ENCODE results near the gene LRMDA. TPM values are rescaled to one million over a fixed set of nuclear protein-coding genes. Genes with fewer than 3 reads are reported as not detected.

The LRMDA gene
- total and polyA plus RNA-seq, 2 of the 13 experiments (the other 11 are each of a cell fraction or from before 2014, with no cell fraction given) = 13.4 to 22.0 TPM

DNA sequence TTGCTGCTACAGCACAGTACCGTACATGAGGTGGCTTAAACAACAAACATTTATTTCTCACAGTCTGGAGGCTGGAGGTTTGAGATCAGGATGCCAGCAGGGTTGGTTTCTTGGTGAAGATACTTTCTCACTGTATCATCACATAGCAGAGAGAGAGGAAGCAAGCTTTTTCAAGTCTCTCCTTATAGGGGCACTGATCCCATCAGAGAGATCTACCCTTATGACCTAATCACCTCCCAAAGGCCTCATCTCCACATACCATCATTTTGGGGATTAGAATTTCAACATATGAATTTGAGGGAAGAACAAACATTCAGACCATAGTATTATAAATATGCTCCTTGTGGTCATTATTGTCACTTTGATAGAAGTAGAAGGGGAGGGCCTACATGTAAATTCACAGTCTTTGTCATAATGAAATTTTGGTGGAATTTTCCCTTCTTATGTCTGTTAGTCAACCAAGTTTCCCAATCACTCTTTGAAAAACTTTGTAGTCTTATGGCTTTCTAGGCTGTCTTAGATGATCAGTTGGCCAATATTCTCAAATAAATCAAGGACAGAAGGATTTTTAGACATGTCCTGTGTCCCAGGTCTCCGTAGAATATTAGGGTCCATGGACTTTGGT lies 606.2 kb downstream of the LRMDA start:
- H3K9ac ChIP-seq (ENCODE audit: insufficient read depth, low read depth, low read length) = no peak overlapping the region
- no peaks in the 10 kb centered on the region for H4K20me1 ChIP-seq (ENCODE audit: insufficient read depth, low read length)
- H3K27me3 ChIP-seq (ENCODE audit: control insufficient read depth in 1 of 2, insufficient read depth in 2 of 2, low read length in 2 of 2) = no peaks in the 10 kb centered on the region; a peak in 1 of 5 replicates
- CTCF ChIA-PET (ENCODE audit: low intra/inter-chr PET ratio, low total read pairs) = no interaction called here
- 93% methylated on average over 2 of the region's 2 CpGs for WGBS (ENCODE audit: low lambda C conversion rate)
- no peak for DNase-seq (ENCODE audit: low spot score)
- H3K4me1 ChIP-seq (ENCODE audit: insufficient read depth, low read length) = peaks cover 44% of the 10 kb centered on the region
- H3K36me3 ChIP-seq (replicated peaks in 1 of 2; ENCODE audit: control insufficient read depth in 1 of 2, insufficient read depth in 2 of 2, low read length in 2 of 2) = no peaks in the 10 kb centered on the region; a peak in 3 of 5 replicates
- no peak overlapping the region for H3K4me3 ChIP-seq (replicated peaks in 1 of 3; ENCODE audit: insufficient read depth in 1 of 3, low read depth in 2 of 3, low read length in 3 of 3)
- ATAC-seq = no peak
- peaks cover 8% of the 10 kb centered on the region for H3K79me2 ChIP-seq (ENCODE audit: insufficient read depth, low read length)
- in situ Hi-C loops (cut with HindIII; ENCODE audit: extremely low pct_ligation_motif_present, low pct_unique_long_range_greater_than_20kb) (loop anchor here (10.0 kb wide), 2 partner anchors 263 to 643 kb away; no protein-coding TSS in a partner anchor), intact Hi-C loops (cut with micrococcal nuclease; ENCODE audit: unreplicated experiment) (loop anchor here (2.0 to 5.0 kb wide), 2 partner anchors 125 to 637 kb away; partner anchors contain the start of gene ZNF503)
- no peak for FAIRE-seq
- POLR2A ChIA-PET = interaction anchor here (1.2 to 9.5 kb wide), 4 partner anchors 12 to 266 kb away, joined by 3 to 145 read pairs (median 6); no protein-coding TSS in a partner anchor
- H3K9me3 ChIP-seq (ENCODE audit: low read length) = peaks cover 28% of the 10 kb centered on the region
- H3K4me2 ChIP-seq (ENCODE audit: low read depth, low read length) = no peak overlapping the region
- H2AFZ ChIP-seq (ENCODE audit: low read length) = no peak overlapping the region
- H3K27ac ChIP-seq (ENCODE audit: extremely low read length, insufficient read depth, low read length) = no peak overlapping the region
- TF ChIP-seq, protein P1, sequence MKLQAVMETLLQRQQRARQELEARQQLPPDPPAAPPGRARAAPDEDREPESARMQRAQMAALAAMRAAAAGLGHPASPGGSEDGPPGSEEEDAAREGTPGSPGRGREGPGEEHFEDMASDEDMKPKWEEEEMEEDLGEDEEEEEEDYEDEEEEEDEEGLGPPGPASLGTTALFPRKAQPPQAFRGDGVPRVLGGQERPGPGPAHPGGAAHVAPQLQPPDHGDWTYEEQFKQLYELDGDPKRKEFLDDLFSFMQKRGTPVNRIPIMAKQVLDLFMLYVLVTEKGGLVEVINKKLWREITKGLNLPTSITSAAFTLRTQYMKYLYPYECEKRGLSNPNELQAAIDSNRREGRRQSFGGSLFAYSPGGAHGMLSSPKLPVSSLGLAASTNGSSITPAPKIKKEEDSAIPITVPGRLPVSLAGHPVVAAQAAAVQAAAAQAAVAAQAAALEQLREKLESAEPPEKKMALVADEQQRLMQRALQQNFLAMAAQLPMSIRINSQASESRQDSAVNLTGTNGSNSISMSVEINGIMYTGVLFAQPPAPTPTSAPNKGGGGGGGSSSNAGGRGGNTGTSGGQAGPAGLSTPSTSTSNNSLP (IDR thresholded peaks at IDR 0.05; ENCODE audit: low read depth, low read length) = 0 out of 2 replicates have a peak, but pooled peaks have one; percentile 6
- TF ChIP-seq MED1 (CRISPR knock-in tag; IDR thresholded peaks at IDR 0.05) = 0 out of 2 replicates have a peak, but pooled peaks have one; percentile 2
- TF ChIP-seq, protein P2, sequence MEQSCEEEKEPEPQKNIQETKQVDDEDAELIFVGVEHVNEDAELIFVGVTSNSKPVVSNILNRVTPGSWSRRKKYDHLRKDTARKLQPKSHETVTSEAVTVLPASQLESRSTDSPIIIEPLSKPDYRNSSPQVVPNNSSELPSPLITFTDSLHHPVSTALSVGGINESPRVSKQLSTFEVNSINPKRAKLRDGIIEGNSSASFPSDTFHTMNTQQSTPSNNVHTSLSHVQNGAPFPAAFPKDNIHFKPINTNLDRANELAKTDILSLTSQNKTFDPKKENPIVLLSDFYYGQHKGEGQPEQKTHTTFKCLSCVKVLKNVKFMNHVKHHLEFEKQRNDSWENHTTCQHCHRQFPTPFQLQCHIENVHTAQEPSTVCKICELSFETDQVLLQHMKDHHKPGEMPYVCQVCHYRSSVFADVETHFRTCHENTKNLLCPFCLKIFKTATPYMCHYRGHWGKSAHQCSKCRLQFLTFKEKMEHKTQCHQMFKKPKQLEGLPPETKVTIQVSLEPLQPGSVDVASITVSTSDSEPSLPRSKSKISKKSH (CRISPR knock-in tag; IDR thresholded peaks at IDR 0.05; ENCODE audit: borderline replicate concordance) = no peak
- no TSS peak for BruUV-seq (replicated peaks)

All from HepG2 (cell line).